ENCODE results near the gene PRMT3.
"Not testable (repeated sequence)": the region's sequence is repeated elsewhere in the genome, so short reads cannot be mapped to it uniquely, and the experiment has no call there.

PRMT3 gene

GRCh38 chr11:20374741-20375300 is 12.7 kb upstream of the PRMT3 start:
- no peak for DNase-seq

DNA sequence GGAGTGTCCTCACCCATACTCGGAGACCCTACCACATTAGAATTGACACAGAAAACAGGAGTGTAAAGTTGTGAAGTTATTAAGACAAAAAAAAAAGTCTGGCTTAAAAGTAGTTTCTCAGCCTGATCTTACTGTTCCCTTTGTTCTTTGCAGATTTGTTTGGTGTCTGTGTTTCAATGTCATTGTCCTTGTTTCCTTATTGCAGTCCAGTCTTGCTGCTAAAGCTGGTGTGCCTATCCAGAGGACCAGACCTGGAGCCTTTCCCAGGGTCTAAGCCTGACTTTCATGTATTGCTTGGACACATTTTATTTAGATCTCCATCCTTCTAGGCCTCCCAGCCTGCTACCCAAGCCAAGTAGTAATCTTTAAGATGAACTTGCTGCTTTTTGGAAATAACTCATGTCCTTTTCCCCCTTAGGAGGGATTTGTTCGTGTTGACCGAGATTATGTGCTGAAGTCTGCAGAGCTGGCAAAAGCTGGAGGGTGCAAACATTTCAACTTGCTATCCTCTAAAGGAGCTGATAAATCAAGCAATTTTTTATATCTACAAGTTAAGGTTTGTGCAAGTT is 11.3 kb upstream of the PRMT3 start:
- DNase-seq, result no peak

GRCh38 chr11:20385996-20386395 is 1.5 kb upstream of the PRMT3 start:
- not testable (repeated sequence) for DNase-seq

- DNase-seq, result peak in 1 of 2 donors; percentile 30
Observed at GRCh38 chr11:20388096-20389055, 860 bp downstream of the PRMT3 start.

GRCh38 chr11:20397281-20397680 is 9.8 kb downstream of the PRMT3 start:
- DNase-seq, result no peak

GRCh38 chr11:20399498-20399897 is 12.0 kb downstream of the PRMT3 start:
- no peak for DNase-seq

- DNase-seq, result no peak
Observed at GRCh38 chr11:20403059-20403458, 15.5 kb downstream of the PRMT3 start.

- DNase-seq, result no peak
Observed at GRCh38 chr11:20406484-20406883, 19.0 kb downstream of the PRMT3 start.

GRCh38 chr11:20407344-20407743 is 19.8 kb downstream of the PRMT3 start:
- no peak for DNase-seq

DNA sequence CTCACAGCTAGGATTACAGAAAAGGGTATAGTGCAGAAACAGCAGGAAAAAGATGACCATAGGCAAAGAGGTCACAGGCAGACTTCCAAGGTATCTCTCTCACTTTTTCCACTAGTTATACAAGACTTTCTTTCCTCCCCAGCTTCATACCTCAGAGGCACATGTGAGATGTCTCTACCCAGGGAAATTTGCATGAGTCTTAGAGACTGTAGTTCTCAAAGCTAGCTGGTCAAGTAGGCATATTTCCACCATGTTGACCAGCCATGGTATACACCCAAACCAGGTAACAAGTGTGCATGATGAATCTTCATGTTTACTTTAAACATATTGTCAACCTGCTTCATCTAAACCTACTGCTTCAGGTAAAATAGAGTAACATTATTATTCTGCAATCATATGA is 27.9 kb downstream of the PRMT3 start:
- no peak for DNase-seq

- no peak for DNase-seq
Observed at GRCh38 chr11:20417771-20418170, 30.3 kb downstream of the PRMT3 start.

DNA sequence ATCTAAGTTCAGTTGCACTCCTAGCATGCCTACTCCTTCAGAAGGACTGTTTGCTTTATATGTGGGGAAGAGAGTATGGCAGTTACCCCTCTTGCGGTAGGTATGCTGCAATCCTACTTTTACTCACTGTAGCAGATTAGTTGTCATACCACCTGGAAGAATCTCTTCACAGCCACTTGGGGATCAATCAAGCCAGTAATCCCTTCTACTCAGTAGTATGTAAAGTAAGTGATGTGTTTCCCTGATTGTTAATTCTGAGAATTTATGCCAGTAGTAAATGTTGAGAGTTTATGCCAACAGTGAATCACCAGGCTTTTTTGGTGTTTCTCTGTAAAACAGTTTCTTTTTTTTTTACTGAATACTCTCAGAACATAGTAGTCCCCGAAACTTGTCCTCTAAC is 34.4 kb downstream of the PRMT3 start:
- DNase-seq, result no peak

DNA sequence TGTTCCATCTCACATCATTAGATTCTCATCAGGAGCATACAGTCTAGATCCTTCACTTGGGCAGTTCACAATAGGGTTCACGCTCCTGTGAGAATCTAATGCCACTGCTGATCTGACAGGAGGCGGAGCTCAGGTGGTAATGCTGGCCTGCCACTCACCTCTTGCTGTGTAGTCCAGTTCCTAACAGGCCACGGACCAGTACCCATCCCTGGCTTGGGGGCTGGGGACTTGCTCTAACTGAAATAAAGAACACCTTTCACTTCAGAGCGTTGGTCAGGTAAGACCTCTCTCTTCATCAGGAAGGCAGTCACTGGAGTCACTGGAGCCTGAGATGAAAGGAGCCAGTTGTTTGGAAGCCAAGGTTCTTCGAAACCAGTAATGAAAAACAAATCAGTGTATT is 41.7 kb downstream of the PRMT3 start:
- DNase-seq, result no peak

- DNase-seq, result no peak
Observed at GRCh38 chr11:20438637-20439036, 51.1 kb downstream of the PRMT3 start.

GRCh38 chr11:20443596-20443995 is 56.1 kb downstream of the PRMT3 start:
- no peak for DNase-seq

- DNase-seq, result no peak
Observed at GRCh38 chr11:20444535-20444934, 57.0 kb downstream of the PRMT3 start.

DNA sequence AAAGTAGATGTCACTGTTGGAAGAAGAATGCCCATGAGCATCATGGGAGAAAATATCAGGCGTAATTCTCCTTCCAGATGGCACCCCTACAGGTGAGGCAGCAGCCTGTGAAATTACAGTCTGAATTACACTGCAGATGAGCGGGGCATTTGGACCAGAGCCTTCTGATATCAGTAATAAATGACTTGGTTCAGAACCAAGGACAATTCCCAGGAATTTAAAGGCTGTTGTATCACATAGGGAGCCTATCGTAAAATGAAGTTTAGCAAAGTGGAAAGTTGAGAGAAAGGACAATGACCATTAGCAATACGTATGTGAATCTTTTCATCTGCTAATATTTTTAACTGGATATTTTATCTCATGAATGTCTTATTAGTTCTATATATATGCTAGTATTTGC is 61.3 kb downstream of the PRMT3 start:
- no peak for DNase-seq

- no peak for DNase-seq
Observed at GRCh38 chr11:20450829-20451228, 63.3 kb downstream of the PRMT3 start.

- no peak for DNase-seq
Observed at GRCh38 chr11:20451568-20451967, 64.1 kb downstream of the PRMT3 start.

DNA sequence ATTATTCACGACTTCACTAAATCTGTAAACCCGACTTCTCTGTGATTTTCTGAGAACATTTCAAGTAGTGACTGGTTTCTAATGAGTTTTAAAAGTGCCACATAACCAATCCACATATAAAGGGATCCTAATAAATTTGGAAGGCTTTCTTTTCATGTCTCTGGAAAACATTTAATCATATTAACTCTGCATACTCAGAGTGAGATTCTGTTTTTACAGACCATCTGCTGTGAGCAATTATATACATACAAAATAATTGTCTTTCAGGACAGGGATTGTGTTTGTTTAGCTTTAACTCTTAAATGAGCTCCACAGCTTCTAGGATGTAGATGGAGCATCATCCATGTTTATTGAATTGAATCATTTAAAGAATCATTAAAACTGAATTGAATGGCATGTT is 65.1 kb downstream of the PRMT3 start:
- no peak for DNase-seq

DNA sequence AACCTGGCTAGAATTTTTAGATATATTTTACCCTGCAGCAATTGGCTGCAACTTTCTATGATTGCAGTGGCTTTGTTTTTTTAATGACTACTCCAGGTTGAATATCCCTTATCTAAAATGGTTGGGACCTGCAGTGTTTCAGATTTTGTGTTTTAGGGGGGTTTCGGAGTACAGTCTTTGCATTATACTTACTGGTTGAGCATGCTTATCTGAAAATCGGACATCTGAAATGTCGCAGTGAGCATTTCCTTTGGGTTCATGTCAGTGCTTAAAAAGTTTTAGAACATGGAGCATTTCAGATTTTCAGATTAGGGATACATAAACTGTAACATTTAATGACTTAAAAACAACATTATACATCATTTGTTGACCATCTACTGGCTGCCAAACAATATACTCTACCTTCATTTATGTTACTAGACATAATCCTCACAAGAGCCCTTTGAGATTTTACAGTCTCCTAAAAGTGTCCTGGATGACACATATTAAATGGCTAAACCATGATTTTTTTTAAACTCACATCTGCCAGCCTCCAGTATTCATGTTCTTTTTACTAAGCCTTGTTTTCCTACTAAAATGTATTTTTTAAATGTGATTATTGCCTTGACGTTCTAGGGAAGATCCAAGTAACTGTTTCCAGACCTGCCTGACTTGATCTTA is 66.3 kb downstream of the PRMT3 start:
- DNase-seq, result no peak

DNA sequence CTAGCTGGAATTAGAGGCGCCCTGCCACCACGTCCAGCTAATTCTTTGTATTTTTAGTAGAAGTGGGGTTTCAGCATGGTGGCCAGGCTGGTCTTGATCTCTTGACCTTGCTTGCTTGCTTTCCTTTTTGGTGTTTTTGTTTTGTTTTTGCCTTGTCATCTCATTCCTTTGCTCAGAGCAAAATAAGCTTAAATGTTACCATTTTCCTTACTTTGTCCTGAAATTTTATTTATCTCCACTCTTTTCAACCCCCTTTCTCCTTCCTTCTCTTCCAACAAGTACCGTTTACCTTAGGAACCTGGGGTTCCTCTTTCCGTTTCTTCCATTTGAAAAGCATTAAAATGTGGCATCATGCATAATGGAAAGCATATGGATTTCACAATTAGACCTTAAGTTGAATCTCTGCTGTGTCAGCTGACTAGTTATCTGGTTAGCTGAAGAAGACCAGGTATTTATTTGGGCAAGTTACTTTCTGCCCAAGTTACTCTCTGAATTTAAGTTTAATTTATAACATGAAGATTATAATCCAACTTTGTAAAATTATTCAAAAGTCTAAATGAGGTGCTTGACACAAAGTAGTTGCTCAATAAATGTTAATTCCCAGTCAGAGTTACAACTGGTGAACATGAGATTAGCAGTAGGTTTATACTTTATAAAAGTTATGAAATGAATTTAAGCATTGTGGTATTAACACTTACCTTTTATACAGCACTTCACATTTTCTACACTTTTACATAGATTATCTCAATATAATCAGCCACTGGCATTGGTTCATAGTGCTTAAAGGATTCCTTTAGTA is 69.7 kb downstream of the PRMT3 start:
- DNase-seq, result no peak
